DOHH2 (cell line): ENCODE data around the gene PRKCE.

Experiments used
- EZH2phosphoT487 ChIP-seq: fragments of 200-600 bp; sonication (generic); IDR thresholded peaks from 2 replicates; pipeline ENCODE4 v1.6.1; 2017; ENCODE audit warnings: borderline replicate concordance, mild to moderate bottlenecking, antibody characterized with exemption, low read length, moderate library complexity, mixed read lengths
- TF ChIP-seq, protein P1 (sequence below): fragments of 200-600 bp; sonication (generic); IDR thresholded peaks from one replicate; pipeline ENCODE4 v1.5.1; 2014; ENCODE audit warnings: antibody characterized with exemption, mild to moderate bottlenecking, low read depth, low read length; ENCODE audit not compliant: poor library complexity, severe bottlenecking

DNA sequence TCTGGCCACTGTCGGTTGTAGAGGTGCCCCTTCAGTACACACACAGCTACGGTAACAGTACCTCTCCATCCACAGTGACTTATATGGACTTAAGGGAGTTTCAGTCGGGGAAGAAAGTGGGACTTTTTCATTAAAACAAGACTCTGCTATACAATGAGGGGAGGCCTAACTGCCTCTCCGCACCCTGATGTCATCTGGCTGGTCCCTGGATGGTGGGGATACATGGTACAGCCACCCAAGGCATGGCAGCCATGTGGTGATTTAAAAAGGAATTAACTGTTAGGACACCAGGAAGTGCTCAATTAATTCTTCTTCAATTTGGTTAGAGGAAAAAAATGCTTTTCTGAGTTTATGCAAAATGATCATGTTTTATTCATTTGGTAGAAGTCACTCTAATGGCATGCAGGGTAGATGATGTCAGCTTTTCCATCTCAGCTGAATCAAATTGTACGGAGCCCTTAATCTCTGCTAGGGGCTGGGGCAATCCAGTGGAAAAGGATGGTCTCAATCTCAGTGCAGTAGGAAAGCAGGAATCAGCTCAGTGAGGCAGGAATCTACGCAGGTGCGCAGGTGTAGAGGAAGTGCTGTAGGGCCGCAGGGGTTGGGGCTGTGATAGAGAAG, 243.9 kb downstream of the PRKCE start:
- TF ChIP-seq, protein P1, sequence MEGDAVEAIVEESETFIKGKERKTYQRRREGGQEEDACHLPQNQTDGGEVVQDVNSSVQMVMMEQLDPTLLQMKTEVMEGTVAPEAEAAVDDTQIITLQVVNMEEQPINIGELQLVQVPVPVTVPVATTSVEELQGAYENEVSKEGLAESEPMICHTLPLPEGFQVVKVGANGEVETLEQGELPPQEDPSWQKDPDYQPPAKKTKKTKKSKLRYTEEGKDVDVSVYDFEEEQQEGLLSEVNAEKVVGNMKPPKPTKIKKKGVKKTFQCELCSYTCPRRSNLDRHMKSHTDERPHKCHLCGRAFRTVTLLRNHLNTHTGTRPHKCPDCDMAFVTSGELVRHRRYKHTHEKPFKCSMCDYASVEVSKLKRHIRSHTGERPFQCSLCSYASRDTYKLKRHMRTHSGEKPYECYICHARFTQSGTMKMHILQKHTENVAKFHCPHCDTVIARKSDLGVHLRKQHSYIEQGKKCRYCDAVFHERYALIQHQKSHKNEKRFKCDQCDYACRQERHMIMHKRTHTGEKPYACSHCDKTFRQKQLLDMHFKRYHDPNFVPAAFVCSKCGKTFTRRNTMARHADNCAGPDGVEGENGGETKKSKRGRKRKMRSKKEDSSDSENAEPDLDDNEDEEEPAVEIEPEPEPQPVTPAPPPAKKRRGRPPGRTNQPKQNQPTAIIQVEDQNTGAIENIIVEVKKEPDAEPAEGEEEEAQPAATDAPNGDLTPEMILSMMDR, result no peak
- TF ChIP-seq EZH2phosphoT487, result no peak
